GM19467 (cell line): Measurements from ENCODE around the gene LSAMP.

Experiments used
- ATAC-seq: cut with Tn5 transposase; IDR thresholded peaks from one replicate; pipeline ENCODE4 v1.9.1; 2021; ENCODE audit warnings: mild to moderate bottlenecking, moderate library complexity; ENCODE audit not compliant: unreplicated experiment

The LSAMP gene

GRCh38 chr3:116065501-116065900 lies 379.8 kb downstream of the LSAMP start:
- ATAC-seq = no peak

DNA sequence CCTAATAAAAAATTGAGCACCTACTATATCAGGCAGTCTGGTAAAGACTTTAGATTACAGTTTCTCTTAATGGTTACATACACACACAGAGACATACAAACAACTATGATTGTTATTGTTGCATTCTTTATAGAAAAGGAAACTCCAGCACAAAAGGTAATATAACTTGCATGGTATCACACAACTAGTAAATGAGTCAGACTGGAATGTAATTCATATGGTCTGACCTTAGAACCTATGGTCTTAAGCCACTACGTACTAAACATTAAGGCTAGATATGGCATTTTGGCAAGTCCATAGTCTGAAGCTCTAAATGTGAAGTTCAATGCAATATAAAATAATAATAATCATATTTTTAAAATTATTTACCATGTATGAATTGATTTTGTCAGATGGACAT lies 380.6 kb downstream of the LSAMP start:
- no peak for ATAC-seq

GRCh38 chr3:116059421-116060096 lies 385.7 kb downstream of the LSAMP start:
- ATAC-seq = no peak

DNA sequence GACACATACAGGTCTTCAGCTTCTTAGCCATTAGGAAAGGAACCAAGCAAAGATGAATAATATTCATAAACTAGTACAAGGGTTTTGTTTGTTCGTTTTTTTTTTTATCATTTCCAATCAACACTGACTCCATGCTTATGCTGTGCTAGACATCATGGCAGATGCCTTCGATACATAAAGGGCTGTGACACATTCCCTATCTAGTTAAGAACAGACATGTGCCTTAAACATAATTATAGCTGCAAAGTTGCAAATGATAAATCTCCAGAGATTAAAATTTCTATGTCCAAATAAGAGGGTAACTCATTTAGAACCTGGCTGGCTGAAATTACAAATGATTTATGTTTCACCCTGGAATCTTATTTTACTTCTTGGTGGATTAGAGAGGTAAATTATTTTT lies 386.4 kb downstream of the LSAMP start:
- no peak for ATAC-seq

DNA sequence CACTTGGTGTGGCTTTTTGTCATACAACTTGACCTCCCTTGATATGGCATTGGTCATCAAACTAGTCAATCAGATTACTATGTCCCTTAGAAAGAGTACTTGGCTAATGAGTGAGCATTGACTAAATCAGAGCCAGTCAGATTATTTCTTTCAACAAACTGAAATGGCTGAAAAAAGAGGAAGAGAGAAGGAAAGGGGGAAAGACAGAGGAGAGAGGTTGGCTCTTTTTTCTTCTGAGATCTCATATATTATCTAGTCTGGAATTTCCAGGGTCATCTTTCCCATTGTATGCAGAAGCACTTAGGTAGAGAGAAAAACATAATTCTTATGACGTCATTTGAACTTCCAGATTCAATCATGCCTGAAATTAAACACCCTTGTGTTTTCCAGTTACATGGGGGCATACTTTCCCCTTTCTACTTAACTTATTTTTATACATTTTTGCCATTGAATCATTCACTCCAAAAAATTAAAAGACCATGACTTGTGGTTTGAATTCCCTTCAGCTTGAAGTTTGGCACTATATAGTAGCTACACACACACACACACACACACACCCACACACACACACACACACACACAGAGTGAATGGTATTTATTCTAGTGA lies 387.8 kb downstream of the LSAMP start:
- no peak for ATAC-seq

- peak; percentile 77 for ATAC-seq
Observed at GRCh38 chr3:116056280-116056679, 389.0 kb downstream of the LSAMP start.

- no peak for ATAC-seq
Observed at GRCh38 chr3:116053017-116053416, 392.3 kb downstream of the LSAMP start.

DNA sequence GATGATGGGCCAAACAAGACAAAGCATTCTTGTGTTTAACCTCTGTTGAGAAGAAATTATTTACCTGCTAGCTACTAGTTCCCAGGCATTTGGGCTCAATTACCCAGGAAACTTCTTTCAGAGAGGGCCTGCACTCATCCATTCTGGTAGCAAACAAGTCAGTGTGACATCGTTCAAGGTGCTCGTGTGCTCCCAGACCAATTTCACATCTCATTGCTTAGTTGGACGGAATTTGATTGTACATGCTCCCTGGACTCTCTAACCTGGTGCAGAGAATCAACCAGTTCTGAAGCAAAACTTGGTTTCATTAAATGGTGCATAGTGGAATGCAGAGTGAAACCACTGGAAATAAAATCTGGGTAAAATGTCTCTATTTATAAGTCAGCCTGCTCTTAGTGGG lies 392.7 kb downstream of the LSAMP start:
- ATAC-seq = no peak

- ATAC-seq = no peak
Observed at GRCh38 chr3:116051586-116051985, 393.7 kb downstream of the LSAMP start.

DNA sequence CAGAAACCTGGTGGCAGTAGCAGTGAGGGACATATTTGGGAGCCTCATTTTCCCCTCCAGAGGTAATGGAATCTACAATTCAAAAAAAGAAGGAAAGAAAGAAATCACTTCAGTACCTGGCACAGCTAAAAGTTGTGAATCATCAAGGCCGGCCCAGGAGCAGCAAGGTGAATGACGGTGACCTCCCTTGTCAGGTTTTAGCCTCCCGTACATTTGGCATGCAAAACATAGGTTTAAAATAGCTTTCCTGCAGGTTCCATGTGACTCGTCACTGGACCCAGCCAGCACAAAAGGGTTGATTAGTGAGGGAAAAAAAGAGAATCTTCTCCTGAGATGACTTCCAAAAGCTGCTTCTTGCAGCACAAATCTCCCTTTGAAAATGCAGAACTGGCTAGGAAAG lies 394.2 kb downstream of the LSAMP start:
- no peak for ATAC-seq

DNA sequence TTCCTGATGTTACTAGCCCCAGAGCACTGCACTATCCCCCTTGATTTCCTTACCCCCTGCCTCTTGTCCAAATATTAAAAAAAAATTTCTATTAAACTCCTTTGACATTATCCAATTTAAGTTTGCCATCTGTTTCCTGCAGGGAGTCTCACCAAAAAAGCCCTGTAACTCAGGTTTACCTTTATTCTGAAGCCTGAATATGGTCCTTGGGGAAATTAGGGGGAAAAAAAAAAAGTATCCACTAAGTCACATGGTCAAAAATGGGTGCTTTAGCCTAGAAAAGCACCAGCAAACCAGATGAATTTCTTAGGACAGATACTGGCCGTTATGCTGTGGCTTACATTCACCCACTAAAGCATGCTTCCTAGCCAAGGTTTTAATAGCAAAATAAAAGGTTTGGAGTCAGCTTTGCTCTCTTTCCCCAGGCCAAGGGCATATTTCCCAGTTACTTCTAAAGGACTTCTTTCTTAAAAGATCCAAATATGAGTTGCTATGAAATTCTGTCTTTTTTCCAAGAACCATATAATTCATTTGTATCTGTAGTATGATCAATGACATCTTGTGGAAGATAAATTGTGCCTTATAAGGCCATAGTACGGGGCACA lies 394.9 kb downstream of the LSAMP start:
- no peak for ATAC-seq

GRCh38 chr3:116048991-116049390 lies 396.3 kb downstream of the LSAMP start:
- no peak for ATAC-seq

GRCh38 chr3:116046350-116046749 lies 398.9 kb downstream of the LSAMP start:
- no peak for ATAC-seq

- ATAC-seq = no peak
Observed at GRCh38 chr3:116045314-116045713, 400.0 kb downstream of the LSAMP start.

DNA sequence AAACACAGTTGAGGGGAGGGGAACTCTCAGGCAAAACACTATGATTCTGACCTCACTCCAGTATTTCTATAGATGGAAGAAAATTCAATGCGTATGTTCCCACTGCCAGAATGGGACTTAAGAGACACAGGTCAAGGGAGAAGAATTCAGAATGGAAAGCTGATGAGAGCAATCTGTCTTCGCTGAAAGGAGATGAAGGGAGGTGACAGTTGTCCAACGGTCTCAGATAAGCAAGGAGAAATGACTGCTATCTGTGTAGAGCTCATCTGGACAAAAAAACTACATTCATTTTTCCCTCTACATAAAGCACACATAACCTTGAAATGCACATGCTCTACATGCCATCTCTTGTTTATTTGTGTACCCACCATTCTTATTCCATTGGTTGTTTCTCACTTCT lies 405.1 kb downstream of the LSAMP start:
- ATAC-seq = no peak

- ATAC-seq = no peak
Observed at GRCh38 chr3:116039651-116039985, 405.7 kb downstream of the LSAMP start.

- no peak for ATAC-seq
Observed at GRCh38 chr3:116038968-116039650, 406.2 kb downstream of the LSAMP start.

DNA sequence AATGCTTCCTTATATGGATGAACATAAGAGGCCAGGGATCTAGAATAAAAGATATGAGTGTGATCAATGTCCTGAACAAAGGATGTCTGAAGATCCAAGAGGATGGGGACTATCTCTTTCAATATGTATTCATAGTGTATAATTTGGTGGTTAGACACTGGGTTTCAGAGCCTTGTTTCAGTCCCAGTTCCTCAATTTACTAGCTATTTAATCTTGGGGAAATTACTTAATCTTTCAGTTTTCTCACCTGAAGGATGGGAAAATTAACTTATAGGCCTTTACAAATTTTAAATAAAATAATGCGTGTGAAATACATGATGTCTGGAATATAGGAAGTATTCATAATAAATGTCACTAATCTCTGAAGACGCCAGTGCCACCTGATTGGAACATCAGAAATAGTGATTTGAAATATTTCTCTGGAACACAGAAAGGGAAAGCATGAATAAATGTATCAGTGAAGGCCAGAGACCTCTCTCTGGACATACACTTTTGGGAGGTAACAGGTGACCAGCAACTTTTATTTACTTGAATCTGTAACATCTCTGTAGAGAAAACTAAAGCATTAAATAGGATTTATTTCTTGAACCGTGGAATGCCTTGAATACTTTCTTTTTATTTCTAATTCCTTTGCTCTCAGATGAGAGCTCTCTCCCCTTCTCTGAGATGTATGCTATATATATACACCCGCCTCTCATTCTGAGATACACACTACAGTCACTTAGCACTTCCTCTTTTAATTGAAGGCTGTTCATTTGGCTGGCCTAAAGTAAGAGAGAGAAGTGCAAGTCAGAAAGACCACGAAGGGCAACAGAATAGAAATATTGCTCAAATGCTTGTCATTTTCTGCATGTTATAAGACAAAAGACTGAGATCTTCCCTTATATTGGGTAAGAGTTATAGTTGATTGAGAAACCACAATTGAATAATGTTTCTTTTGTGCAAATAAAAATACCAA lies 407.1 kb downstream of the LSAMP start:
- peak; percentile 97 for ATAC-seq

- no peak for ATAC-seq
Observed at GRCh38 chr3:116035429-116035828, 409.9 kb downstream of the LSAMP start.

GRCh38 chr3:116034794-116035193 lies 410.5 kb downstream of the LSAMP start:
- ATAC-seq = no peak

GRCh38 chr3:116034086-116034485 lies 411.2 kb downstream of the LSAMP start:
- ATAC-seq = no peak
